ENCODE measurements around the gene CD7.

CD7 gene

GRCh38 chr17:82298538-82299421 is 18.6 kb downstream of the CD7 start:
- DNase-seq (ENCODE audit: low read depth): no peak

- DNase-seq (ENCODE audit: low read depth): peak; percentile 84
Observed at GRCh38 chr17:82297714-82298537, 19.5 kb downstream of the CD7 start.

GRCh38 chr17:82297280-82297713 is 20.1 kb downstream of the CD7 start:
- DNase-seq (ENCODE audit: low read depth): no peak

GRCh38 chr17:82296511-82297279 is 20.7 kb downstream of the CD7 start:
- DNase-seq (ENCODE audit: low read depth): no peak

- no peak for DNase-seq (ENCODE audit: low read depth)
Observed at GRCh38 chr17:82295472-82295814, 22.0 kb downstream of the CD7 start.

GRCh38 chr17:82294064-82294773 is 23.2 kb downstream of the CD7 start:
- DNase-seq (ENCODE audit: low read depth): no peak

- DNase-seq (ENCODE audit: low read depth): peak; percentile 97
Observed at GRCh38 chr17:82292251-82293154, 24.9 kb downstream of the CD7 start.

GRCh38 chr17:82291582-82292250 is 25.7 kb downstream of the CD7 start:
- no peak for DNase-seq (ENCODE audit: low read depth)

GRCh38 chr17:82287868-82288801 is 29.3 kb downstream of the CD7 start:
- no peak for DNase-seq (ENCODE audit: low read depth)

- no peak for DNase-seq (ENCODE audit: low read depth)
Observed at GRCh38 chr17:82287013-82287867, 30.2 kb downstream of the CD7 start.

- DNase-seq (ENCODE audit: low read depth): no peak
Observed at GRCh38 chr17:82285141-82285540, 32.3 kb downstream of the CD7 start.

GRCh38 chr17:82283208-82283749 is 34.1 kb downstream of the CD7 start:
- DNase-seq (ENCODE audit: low read depth): no peak

- no peak for DNase-seq (ENCODE audit: low read depth)
Observed at GRCh38 chr17:82282239-82283207, 34.9 kb downstream of the CD7 start.

GRCh38 chr17:82281502-82282238 is 35.7 kb downstream of the CD7 start:
- no peak for DNase-seq (ENCODE audit: low read depth)

- no peak for DNase-seq (ENCODE audit: low read depth)
Observed at GRCh38 chr17:82281076-82281475, 36.3 kb downstream of the CD7 start.

GRCh38 chr17:82280537-82280936 is 36.9 kb downstream of the CD7 start:
- no peak for DNase-seq (ENCODE audit: low read depth)

Data from GM04504 (cell line).